ENCODE data around the gene DNAH2. TPM values are rescaled to one million over a fixed set of nuclear protein-coding genes. Genes with fewer than 3 reads are reported as not detected.

DNAH2 gene
- polyA plus RNA-seq, 1 donor from 2014 or later, result 2.0 TPM

DNA sequence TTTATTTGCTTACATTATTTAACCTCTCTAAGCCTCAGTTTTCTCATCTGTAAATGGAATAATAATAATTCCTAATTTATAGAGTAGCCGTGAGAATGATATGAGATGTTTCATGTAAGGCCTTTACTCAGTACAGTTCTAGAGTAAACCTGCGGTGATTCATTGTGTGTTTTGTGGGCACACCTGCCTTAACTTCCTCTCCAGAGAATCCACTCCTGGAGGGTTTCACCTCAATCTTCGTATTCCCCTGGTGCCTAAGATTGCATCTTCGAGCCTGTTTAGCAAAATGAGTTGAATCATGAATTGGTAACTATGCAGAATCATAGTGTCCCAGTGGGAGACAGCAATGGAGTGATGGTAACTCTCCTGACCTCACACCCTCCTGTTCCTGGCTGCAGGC is 52.3 kb downstream of the DNAH2 start:
- Histone ChIP-seq H3K4me2 (ENCODE audit: low read length) (no peak overlapping the region), H3K9me2 (ENCODE audit: insufficient read depth, low read length) (no peaks in the 10 kb centered on the region), H4K20me1 (ENCODE audit: insufficient read depth) (no peaks in the 10 kb centered on the region), H2AFZ (ENCODE audit: low read depth, low read length) (no peak overlapping the region), H3K9me3 (ENCODE audit: low read length) (no peaks in the 10 kb centered on the region), H3K27ac (ENCODE audit: low read length) (no peak overlapping the region), H3K36me3 (ENCODE audit: insufficient read depth, low read length) (no peaks in the 10 kb centered on the region), H3K9ac (ENCODE audit: low read length) (no peak overlapping the region), H3F3A (ENCODE audit: insufficient read depth, low read length, poor library complexity, severe bottlenecking) (no peaks in the 10 kb centered on the region), H3K27me3 (ENCODE audit: insufficient read depth, low read depth, low read length) (no peaks in the 10 kb centered on the region), H3K4me3 (ENCODE audit: low read length) (no peak overlapping the region), H3K79me2 (replicated peaks; ENCODE audit: insufficient read depth, low read length) (no peaks in the 10 kb centered on the region)
- no peak for TF ChIP-seq SMC3 (conservative IDR thresholded peaks at IDR 0.05; ENCODE audit: poor library complexity)
- no peak for TF ChIP-seq POLR2AphosphoS5 (IDR thresholded peaks at IDR 0.05)
- no peak for TF ChIP-seq MXI1 (conservative IDR thresholded peaks at IDR 0.05; ENCODE audit: poor library complexity, severe bottlenecking)
- TF ChIP-seq CTCF (IDR thresholded peaks at IDR 0.05; ENCODE audit: poor library complexity, severe bottlenecking), result no peak

- H2AFZ ChIP-seq (ENCODE audit: low read depth, low read length), result no peak overlapping the region
- H3K4me2 ChIP-seq (ENCODE audit: low read length), result no peak overlapping the region
- no peak overlapping the region for H3K9ac ChIP-seq (ENCODE audit: low read length)
- no peaks in the 10 kb centered on the region for H3K9me2 ChIP-seq (ENCODE audit: insufficient read depth, low read length)
- H3K4me3 ChIP-seq (ENCODE audit: low read length), result no peak overlapping the region
- no peaks in the 10 kb centered on the region for H3K9me3 ChIP-seq (ENCODE audit: low read length)
- no peaks in the 10 kb centered on the region for H3K79me2 ChIP-seq (replicated peaks; ENCODE audit: insufficient read depth, low read length)
- H3K27ac ChIP-seq (ENCODE audit: low read length), result no peak overlapping the region
- no peaks in the 10 kb centered on the region for H3F3A ChIP-seq (ENCODE audit: insufficient read depth, low read length, poor library complexity, severe bottlenecking)
- no peaks in the 10 kb centered on the region for H3K27me3 ChIP-seq (ENCODE audit: insufficient read depth, low read depth, low read length)
- H4K20me1 ChIP-seq (ENCODE audit: insufficient read depth), result no peaks in the 10 kb centered on the region
- H3K36me3 ChIP-seq (ENCODE audit: insufficient read depth, low read length), result no peaks in the 10 kb centered on the region
- TF ChIP-seq MXI1 (conservative IDR thresholded peaks at IDR 0.05; ENCODE audit: poor library complexity, severe bottlenecking) (no peak), EP300 (conservative IDR thresholded peaks at IDR 0.05; ENCODE audit: poor library complexity, severe bottlenecking) (no peak), TAF1 (IDR thresholded peaks at IDR 0.05; ENCODE audit: low read depth) (no peak), SMC3 (conservative IDR thresholded peaks at IDR 0.05; ENCODE audit: poor library complexity) (no peak), EZH2 (IDR thresholded peaks at IDR 0.05; ENCODE audit: borderline replicate concordance, insufficient read depth, low read length, poor library complexity, severe bottlenecking) (no peak), POLR2AphosphoS5 (IDR thresholded peaks at IDR 0.05) (no peak), RAD21 (conservative IDR thresholded peaks at IDR 0.05) (no peak), CTCF (IDR thresholded peaks at IDR 0.05; ENCODE audit: poor library complexity, severe bottlenecking) (no peak), REST (IDR thresholded peaks at IDR 0.05; ENCODE audit: borderline replicate concordance) (no peak)
Measured at GRCh38 chr17:7774055-7774521, 56.5 kb downstream of the DNAH2 start.
